Measurements from ENCODE around the gene TNPO1. TPM values are rescaled to one million over a fixed set of nuclear protein-coding genes. Genes with fewer than 3 reads are reported as not detected.

The TNPO1 gene
- total and polyA plus RNA-seq, 2 of the 13 experiments (the other 11 are each of a cell fraction or from before 2014, with no cell fraction given) = 26.7 to 123 TPM

- TF ChIP-seq, protein P1, sequence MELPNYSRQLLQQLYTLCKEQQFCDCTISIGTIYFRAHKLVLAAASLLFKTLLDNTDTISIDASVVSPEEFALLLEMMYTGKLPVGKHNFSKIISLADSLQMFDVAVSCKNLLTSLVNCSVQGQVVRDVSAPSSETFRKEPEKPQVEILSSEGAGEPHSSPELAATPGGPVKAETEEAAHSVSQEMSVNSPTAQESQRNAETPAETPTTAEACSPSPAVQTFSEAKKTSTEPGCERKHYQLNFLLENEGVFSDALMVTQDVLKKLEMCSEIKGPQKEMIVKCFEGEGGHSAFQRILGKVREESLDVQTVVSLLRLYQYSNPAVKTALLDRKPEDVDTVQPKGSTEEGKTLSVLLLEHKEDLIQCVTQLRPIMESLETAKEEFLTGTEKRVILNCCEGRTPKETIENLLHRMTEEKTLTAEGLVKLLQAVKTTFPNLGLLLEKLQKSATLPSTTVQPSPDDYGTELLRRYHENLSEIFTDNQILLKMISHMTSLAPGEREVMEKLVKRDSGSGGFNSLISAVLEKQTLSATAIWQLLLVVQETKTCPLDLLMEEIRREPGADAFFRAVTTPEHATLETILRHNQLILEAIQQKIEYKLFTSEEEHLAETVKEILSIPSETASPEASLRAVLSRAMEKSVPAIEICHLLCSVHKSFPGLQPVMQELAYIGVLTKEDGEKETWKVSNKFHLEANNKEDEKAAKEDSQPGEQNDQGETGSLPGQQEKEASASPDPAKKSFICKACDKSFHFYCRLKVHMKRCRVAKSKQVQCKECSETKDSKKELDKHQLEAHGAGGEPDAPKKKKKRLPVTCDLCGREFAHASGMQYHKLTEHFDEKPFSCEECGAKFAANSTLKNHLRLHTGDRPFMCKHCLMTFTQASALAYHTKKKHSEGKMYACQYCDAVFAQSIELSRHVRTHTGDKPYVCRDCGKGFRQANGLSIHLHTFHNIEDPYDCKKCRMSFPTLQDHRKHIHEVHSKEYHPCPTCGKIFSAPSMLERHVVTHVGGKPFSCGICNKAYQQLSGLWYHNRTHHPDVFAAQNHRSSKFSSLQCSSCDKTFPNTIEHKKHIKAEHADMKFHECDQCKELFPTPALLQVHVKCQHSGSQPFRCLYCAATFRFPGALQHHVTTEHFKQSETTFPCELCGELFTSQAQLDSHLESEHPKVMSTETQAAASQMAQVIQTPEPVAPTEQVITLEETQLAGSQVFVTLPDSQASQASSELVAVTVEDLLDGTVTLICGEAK (IDR thresholded peaks at IDR 0.05) = no peak
- TF ChIP-seq, protein P1 (CRISPR knock-in tag; IDR thresholded peaks at IDR 0.05) = peak; percentile 58; the same call in 1 of the 2 replicates
- TF ChIP-seq MEIS2 (CRISPR knock-in tag; IDR thresholded peaks at IDR 0.05) (peak; percentile 50; the same call in 1 of the 2 replicates), ZNF781 (CRISPR knock-in tag; IDR thresholded peaks at IDR 0.05; ENCODE audit: borderline replicate concordance, not compliant biosample characterization) (no peak), GLI4 (CRISPR knock-in tag; IDR thresholded peaks at IDR 0.05; ENCODE audit: borderline replicate concordance) (no peak; the same call in 1 of the 2 replicates), SRSF9 (IDR thresholded peaks at IDR 0.05; ENCODE audit: borderline replicate concordance, insufficient read depth, low read depth, low read length, poor library complexity, severe bottlenecking) (no peak), ETV6 (CRISPR knock-in tag; conservative IDR thresholded peaks at IDR 0.05) (0 out of 2 replicates have a peak, but pooled peaks have one; percentile 16), ZNF558 (CRISPR knock-in tag; IDR thresholded peaks at IDR 0.05; ENCODE audit: borderline replicate concordance) (no peak), ELK4 (CRISPR knock-in tag; IDR thresholded peaks at IDR 0.05; ENCODE audit: borderline replicate concordance) (0 out of 2 replicates have a peak, but pooled peaks have one; percentile 9), ZNF430 (CRISPR knock-in tag; IDR thresholded peaks at IDR 0.05) (peak; percentile 81; the same call in 1 of the 2 replicates)
- TF ChIP-seq, protein P2, sequence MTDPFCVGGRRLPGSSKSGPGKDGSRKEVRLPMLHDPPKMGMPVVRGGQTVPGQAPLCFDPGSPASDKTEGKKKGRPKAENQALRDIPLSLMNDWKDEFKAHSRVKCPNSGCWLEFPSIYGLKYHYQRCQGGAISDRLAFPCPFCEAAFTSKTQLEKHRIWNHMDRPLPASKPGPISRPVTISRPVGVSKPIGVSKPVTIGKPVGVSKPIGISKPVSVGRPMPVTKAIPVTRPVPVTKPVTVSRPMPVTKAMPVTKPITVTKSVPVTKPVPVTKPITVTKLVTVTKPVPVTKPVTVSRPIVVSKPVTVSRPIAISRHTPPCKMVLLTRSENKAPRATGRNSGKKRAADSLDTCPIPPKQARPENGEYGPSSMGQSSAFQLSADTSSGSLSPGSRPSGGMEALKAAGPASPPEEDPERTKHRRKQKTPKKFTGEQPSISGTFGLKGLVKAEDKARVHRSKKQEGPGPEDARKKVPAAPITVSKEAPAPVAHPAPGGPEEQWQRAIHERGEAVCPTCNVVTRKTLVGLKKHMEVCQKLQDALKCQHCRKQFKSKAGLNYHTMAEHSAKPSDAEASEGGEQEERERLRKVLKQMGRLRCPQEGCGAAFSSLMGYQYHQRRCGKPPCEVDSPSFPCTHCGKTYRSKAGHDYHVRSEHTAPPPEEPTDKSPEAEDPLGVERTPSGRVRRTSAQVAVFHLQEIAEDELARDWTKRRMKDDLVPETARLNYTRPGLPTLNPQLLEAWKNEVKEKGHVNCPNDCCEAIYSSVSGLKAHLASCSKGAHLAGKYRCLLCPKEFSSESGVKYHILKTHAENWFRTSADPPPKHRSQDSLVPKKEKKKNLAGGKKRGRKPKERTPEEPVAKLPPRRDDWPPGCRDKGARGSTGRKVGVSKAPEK (CRISPR knock-in tag; IDR thresholded peaks at IDR 0.05; ENCODE audit: borderline replicate concordance) = 0 out of 2 replicates have a peak, but pooled peaks have one; percentile 61
Measured at GRCh38 chr5:72816284-72817075, at the start of gene TNPO1 (continued).
